Central memory CD8-positive, alpha-beta T cell (primary cell): Measurements from ENCODE around the gene MRPS7.

Source experiments
- ATAC-seq: fragments of 150-1000 bp; cut with Tn5 transposase; replicated peaks from 2 replicates; pipeline ENCODE4 v1.10.0; 2022; ENCODE audit warnings: mild to moderate bottlenecking, moderate FRiP score, moderate number of reproducible peaks; ENCODE audit not compliant: poor library complexity, severe bottlenecking; ENCODE audit errors: extremely low read depth
- DNase-seq, 2 donors: peaks; one replicate each; pipeline ENCODE4 v3.0.0; 2021; ENCODE audit warnings: low spot score in 2 of 2
- H3K27ac Mint-ChIP-seq: one replicate; pipeline ENCODE4 v1.8.0; 2022; ENCODE audit warnings: low read depth, mild to moderate bottlenecking, moderate library complexity, mixed read lengths
- H3K27me3 Mint-ChIP-seq: one replicate; pipeline ENCODE4 v1.8.0; 2022; ENCODE audit warnings: mixed read lengths
- H3K36me3 Mint-ChIP-seq: one replicate; pipeline ENCODE4 v1.8.0; 2022; ENCODE audit warnings: mild to moderate bottlenecking, moderate library complexity, mixed read lengths; ENCODE audit not compliant: insufficient read depth
- H3K4me1 Mint-ChIP-seq: one replicate; pipeline ENCODE4 v1.8.0; 2022; ENCODE audit warnings: mixed read lengths
- H3K4me3 Mint-ChIP-seq: one replicate; pipeline ENCODE4 v1.8.0; 2022; ENCODE audit warnings: mild to moderate bottlenecking, moderate library complexity, mixed read lengths
- H3K9me3 Mint-ChIP-seq: one replicate; pipeline ENCODE4 v1.8.0; 2022; ENCODE audit warnings: mixed read lengths

Gene MRPS7

GRCh38 chr17:75261336-75262111, at the start of gene MRPS7, which contains the start of gene GGA3:
TSS of gene MRPS7 (plus strand) at chr17:75261879. CDS start at chr17:75261901, 22 bp downstream.
TSS of gene GGA3 (minus strand) at chr17:75261606. CDS start at chr17:75261587, 19 bp downstream.
- Mint-ChIP-seq H3K27ac (peak within 1 kb of the TSS; percentile 100), H3K4me3 (peak within 1 kb of the TSS; percentile 98), H3K9me3 (no peaks in the 10 kb centered on the region), H3K27me3 (no peaks in the 10 kb centered on the region), H3K36me3 (peaks cover 25% of the 10 kb centered on the region), H3K4me1 (peaks cover 56% of the 10 kb centered on the region)
- DNase-seq (peak; percentile 94 to 96), ATAC-seq (peak; percentile 91)

DNA sequence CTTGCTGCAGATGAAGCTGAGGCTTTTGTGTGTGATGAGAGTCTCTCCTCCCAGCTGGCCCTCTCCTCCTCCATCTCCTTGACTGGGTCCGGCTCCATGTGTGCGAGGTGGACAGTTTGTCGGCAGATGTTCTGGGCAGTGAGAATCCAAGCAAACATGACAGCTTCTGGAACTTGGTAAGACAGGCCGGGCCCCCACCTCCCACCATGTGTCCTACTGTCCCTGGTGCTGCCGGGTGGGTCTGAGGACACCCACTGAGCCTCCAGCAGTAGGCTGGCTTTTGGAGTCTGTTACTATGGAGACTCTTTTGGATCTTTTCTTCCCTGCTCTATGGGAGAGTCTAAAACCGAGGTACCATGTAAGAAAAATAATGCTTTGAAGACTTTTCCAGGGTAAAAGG, 43.5 kb upstream of the MRPS7 start:
- H3K4me1 Mint-ChIP-seq = no peaks in the 10 kb centered on the region
- no peak overlapping the region for H3K4me3 Mint-ChIP-seq
- no peak overlapping the region for H3K27ac Mint-ChIP-seq
- H3K27me3 Mint-ChIP-seq = no peaks in the 10 kb centered on the region
- ATAC-seq (no peak), DNase-seq (no peak)
- no peaks in the 10 kb centered on the region for H3K9me3 Mint-ChIP-seq
- H3K36me3 Mint-ChIP-seq = peaks cover 62% of the 10 kb centered on the region

DNA sequence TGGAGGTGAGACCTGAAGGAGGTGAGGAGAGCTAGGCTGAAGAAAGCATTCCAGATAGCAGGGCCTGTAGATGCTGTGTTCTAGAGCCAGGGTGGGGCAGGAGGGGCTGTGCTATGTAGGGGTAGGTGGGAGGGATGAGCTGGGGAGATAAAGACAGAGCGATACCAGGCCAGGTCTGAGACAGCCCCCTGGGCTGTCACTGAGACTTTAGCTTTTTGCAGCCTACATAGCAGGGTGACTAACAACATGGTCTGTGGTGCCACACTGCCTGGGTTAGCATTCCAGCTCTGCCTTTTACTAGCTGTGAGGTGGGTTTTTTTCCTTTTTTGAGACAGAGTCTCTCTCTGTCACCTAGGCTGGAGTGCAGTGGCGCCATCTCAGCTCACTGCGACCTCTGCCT, 41.9 kb upstream of the MRPS7 start:
- Mint-ChIP-seq H3K27me3 (no peaks in the 10 kb centered on the region), H3K9me3 (no peaks in the 10 kb centered on the region), H3K36me3 (peaks cover 58% of the 10 kb centered on the region), H3K27ac (no peak overlapping the region), H3K4me3 (no peak overlapping the region), H3K4me1 (no peaks in the 10 kb centered on the region)
- DNase-seq = no peak
- no peak for ATAC-seq

GRCh38 chr17:75225016-75225415, 36.7 kb upstream of the MRPS7 start:
- no peaks in the 10 kb centered on the region for H3K9me3 Mint-ChIP-seq
- ATAC-seq = no peak

GRCh38 chr17:75227729-75228128, 34.0 kb upstream of the MRPS7 start:
- ATAC-seq = no peak
- Mint-ChIP-seq H3K27ac (no peak overlapping the region), H3K9me3 (no peaks in the 10 kb centered on the region), H3K4me3 (no peak overlapping the region), H3K36me3 (peaks cover 53% of the 10 kb centered on the region), H3K27me3 (no peaks in the 10 kb centered on the region), H3K4me1 (no peaks in the 10 kb centered on the region)
- DNase-seq = no peak

More at GRCh38 chr17:75225016-75225415, 36.7 kb upstream of the MRPS7 start:
- no peak overlapping the region for H3K27ac Mint-ChIP-seq
- H3K27me3 Mint-ChIP-seq = no peaks in the 10 kb centered on the region
- peaks cover 50% of the 10 kb centered on the region for H3K36me3 Mint-ChIP-seq
- no peak overlapping the region for H3K4me3 Mint-ChIP-seq
- no peak for DNase-seq
- no peaks in the 10 kb centered on the region for H3K4me1 Mint-ChIP-seq

GRCh38 chr17:75228305-75228704, 33.4 kb upstream of the MRPS7 start:
- no peak for ATAC-seq
- Mint-ChIP-seq H3K36me3 (peaks cover 54% of the 10 kb centered on the region), H3K27ac (no peak overlapping the region), H3K4me1 (no peaks in the 10 kb centered on the region), H3K4me3 (no peak overlapping the region), H3K27me3 (no peaks in the 10 kb centered on the region), H3K9me3 (no peaks in the 10 kb centered on the region)
- DNase-seq = no peak

GRCh38 chr17:75228847-75229246, 32.8 kb upstream of the MRPS7 start:
- Mint-ChIP-seq H3K4me3 (no peak overlapping the region), H3K27ac (no peak overlapping the region), H3K27me3 (no peaks in the 10 kb centered on the region), H3K36me3 (peaks cover 49% of the 10 kb centered on the region), H3K9me3 (no peaks in the 10 kb centered on the region), H3K4me1 (no peaks in the 10 kb centered on the region)
- DNase-seq (no peak), ATAC-seq (no peak)

DNA sequence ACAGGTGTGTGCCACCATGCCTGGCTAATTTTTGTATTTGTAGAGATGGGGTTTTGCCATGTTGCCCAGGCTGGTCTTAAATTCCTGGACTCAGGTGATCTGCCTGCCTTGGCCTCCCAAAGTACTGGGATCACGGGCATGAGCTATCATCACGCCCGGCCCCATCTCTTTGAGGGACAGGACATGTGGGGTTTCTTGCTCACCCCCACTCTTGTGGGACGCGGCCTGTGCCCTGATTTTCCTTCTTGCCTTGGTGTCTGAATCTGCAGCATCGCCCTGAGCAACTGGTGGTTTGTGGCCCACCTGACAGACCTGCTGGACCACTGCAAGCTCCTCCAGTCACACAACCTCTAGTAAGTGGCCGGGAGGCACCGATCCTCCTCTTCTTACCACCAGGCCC, 30.6 kb upstream of the MRPS7 start:
- Mint-ChIP-seq H3K27ac (no peak overlapping the region), H3K27me3 (no peaks in the 10 kb centered on the region), H3K9me3 (no peaks in the 10 kb centered on the region), H3K4me3 (no peak overlapping the region), H3K36me3 (peaks cover 55% of the 10 kb centered on the region), H3K4me1 (no peaks in the 10 kb centered on the region)
- ATAC-seq = no peak
- DNase-seq = no peak

- Mint-ChIP-seq H3K27me3 (no peaks in the 10 kb centered on the region), H3K27ac (no peak overlapping the region)
- no peak for DNase-seq
Observed at GRCh38 chr17:75231741-75232464, 29.8 kb upstream of the MRPS7 start.

GRCh38 chr17:75232786-75233185, 28.9 kb upstream of the MRPS7 start:
- no peak for ATAC-seq
- H3K36me3 Mint-ChIP-seq = peaks cover 55% of the 10 kb centered on the region
- H3K9me3 Mint-ChIP-seq = no peaks in the 10 kb centered on the region
- no peak for DNase-seq
- no peaks in the 10 kb centered on the region for H3K27me3 Mint-ChIP-seq
- no peak overlapping the region for H3K4me3 Mint-ChIP-seq
- no peak overlapping the region for H3K27ac Mint-ChIP-seq
- no peaks in the 10 kb centered on the region for H3K4me1 Mint-ChIP-seq

More at GRCh38 chr17:75231741-75232464, 29.8 kb upstream of the MRPS7 start:
- ATAC-seq = no peak
- no peak overlapping the region for H3K4me3 Mint-ChIP-seq
- no peaks in the 10 kb centered on the region for H3K9me3 Mint-ChIP-seq
- no peaks in the 10 kb centered on the region for H3K4me1 Mint-ChIP-seq
- H3K36me3 Mint-ChIP-seq = peaks cover 53% of the 10 kb centered on the region

GRCh38 chr17:75237100-75238014, 24.3 kb upstream of the MRPS7 start:
- DNase-seq = no peak
- Mint-ChIP-seq H3K4me1 (peaks cover 25% of the 10 kb centered on the region), H3K4me3 (no peak overlapping the region), H3K27ac (no peak overlapping the region), H3K27me3 (no peaks in the 10 kb centered on the region), H3K36me3 (peaks cover 61% of the 10 kb centered on the region), H3K9me3 (no peaks in the 10 kb centered on the region)
- no peak for ATAC-seq

- Mint-ChIP-seq H3K27ac (peak overlapping the region; percentile 97), H3K4me1 (peaks cover 33% of the 10 kb centered on the region), H3K27me3 (no peaks in the 10 kb centered on the region), H3K4me3 (no peak overlapping the region), H3K36me3 (peaks cover 62% of the 10 kb centered on the region), H3K9me3 (no peaks in the 10 kb centered on the region)
- ATAC-seq (no peak), DNase-seq (no peak)
Observed at GRCh38 chr17:75238020-75238580, 23.6 kb upstream of the MRPS7 start.
